ENCODE data around the gene HMG20A.

GRCh38 chr15:77516786-77517185 lies 96.1 kb downstream of the HMG20A start:
- TF ChIP-seq, protein P1, sequence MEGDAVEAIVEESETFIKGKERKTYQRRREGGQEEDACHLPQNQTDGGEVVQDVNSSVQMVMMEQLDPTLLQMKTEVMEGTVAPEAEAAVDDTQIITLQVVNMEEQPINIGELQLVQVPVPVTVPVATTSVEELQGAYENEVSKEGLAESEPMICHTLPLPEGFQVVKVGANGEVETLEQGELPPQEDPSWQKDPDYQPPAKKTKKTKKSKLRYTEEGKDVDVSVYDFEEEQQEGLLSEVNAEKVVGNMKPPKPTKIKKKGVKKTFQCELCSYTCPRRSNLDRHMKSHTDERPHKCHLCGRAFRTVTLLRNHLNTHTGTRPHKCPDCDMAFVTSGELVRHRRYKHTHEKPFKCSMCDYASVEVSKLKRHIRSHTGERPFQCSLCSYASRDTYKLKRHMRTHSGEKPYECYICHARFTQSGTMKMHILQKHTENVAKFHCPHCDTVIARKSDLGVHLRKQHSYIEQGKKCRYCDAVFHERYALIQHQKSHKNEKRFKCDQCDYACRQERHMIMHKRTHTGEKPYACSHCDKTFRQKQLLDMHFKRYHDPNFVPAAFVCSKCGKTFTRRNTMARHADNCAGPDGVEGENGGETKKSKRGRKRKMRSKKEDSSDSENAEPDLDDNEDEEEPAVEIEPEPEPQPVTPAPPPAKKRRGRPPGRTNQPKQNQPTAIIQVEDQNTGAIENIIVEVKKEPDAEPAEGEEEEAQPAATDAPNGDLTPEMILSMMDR (IDR thresholded peaks at IDR 0.05), result no peak
- TF ChIP-seq POLR2A (IDR thresholded peaks at IDR 0.05), result no peak

Data from Peyer's patch (tissue), 4 donors.